ENCODE measurements around the gene TRPC1. TPM values are rescaled to one million over a fixed set of nuclear protein-coding genes. Genes with fewer than 3 reads are reported as not detected.

The TRPC1 gene
- total RNA-seq, 4 donors from 2014 or later, result 20.5 to 120 (median 53.9) TPM

DNA sequence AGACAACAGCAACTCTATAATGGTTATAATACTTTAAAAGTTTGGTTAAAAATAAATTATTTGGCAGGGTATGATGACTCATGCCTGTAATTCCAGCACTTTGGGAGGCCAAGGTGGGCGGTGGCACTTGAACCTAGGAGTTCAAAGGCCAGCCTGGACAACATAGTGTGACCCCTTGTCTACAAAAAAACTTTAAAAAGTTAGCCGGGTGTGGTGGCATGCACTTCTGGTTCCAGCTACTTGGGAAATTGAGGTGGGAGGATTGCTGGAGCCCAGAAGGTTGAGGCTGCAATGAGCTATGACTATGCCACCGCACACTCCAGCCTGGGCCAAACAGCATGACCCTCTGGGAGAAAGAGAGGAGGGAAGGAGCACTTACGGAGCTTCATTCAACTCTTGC, 7.7 kb upstream of the TRPC1 start:
- no peaks in the 10 kb centered on the region for H3K4me1 ChIP-seq
- TF ChIP-seq, protein P1, sequence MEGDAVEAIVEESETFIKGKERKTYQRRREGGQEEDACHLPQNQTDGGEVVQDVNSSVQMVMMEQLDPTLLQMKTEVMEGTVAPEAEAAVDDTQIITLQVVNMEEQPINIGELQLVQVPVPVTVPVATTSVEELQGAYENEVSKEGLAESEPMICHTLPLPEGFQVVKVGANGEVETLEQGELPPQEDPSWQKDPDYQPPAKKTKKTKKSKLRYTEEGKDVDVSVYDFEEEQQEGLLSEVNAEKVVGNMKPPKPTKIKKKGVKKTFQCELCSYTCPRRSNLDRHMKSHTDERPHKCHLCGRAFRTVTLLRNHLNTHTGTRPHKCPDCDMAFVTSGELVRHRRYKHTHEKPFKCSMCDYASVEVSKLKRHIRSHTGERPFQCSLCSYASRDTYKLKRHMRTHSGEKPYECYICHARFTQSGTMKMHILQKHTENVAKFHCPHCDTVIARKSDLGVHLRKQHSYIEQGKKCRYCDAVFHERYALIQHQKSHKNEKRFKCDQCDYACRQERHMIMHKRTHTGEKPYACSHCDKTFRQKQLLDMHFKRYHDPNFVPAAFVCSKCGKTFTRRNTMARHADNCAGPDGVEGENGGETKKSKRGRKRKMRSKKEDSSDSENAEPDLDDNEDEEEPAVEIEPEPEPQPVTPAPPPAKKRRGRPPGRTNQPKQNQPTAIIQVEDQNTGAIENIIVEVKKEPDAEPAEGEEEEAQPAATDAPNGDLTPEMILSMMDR (IDR thresholded peaks at IDR 0.05), result no peak
- no peak for TF ChIP-seq POLR2A (IDR thresholded peaks at IDR 0.05)
- H3K36me3 ChIP-seq, result no peaks in the 10 kb centered on the region
- no peak overlapping the region for H3K27ac ChIP-seq
- intact Hi-C loops (cut with DNase I; ENCODE audit: low total_unique reads), result no loop called here
- no peak overlapping the region for H3K4me3 ChIP-seq
- H3K27me3 ChIP-seq, result no peaks in the 10 kb centered on the region
- DNase-seq, result no peak
- no peaks in the 10 kb centered on the region for H3K9me3 ChIP-seq

- TF ChIP-seq, protein P1 (IDR thresholded peaks at IDR 0.05), result no peak
- TF ChIP-seq POLR2A (IDR thresholded peaks at IDR 0.05), result no peak
- DNase-seq, result no peak
- H3K9me3 ChIP-seq, result no peaks in the 10 kb centered on the region
- H3K27ac ChIP-seq, result peak overlapping the region; percentile 91 to 97
- intact Hi-C loops (cut with DNase I; ENCODE audit: low total_unique reads), result no loop called here
- H3K4me1 ChIP-seq, result peaks cover 0 to 5% of the 10 kb centered on the region in 2 donors
- H3K4me3 ChIP-seq, result peak overlapping the region; percentile 52 to 68
- H3K27me3 ChIP-seq, result no peaks in the 10 kb centered on the region
- H3K36me3 ChIP-seq, result no peaks in the 10 kb centered on the region
Measured at GRCh38 chr3:142723665-142723967, 218 bp upstream of the TRPC1 start.

DNA sequence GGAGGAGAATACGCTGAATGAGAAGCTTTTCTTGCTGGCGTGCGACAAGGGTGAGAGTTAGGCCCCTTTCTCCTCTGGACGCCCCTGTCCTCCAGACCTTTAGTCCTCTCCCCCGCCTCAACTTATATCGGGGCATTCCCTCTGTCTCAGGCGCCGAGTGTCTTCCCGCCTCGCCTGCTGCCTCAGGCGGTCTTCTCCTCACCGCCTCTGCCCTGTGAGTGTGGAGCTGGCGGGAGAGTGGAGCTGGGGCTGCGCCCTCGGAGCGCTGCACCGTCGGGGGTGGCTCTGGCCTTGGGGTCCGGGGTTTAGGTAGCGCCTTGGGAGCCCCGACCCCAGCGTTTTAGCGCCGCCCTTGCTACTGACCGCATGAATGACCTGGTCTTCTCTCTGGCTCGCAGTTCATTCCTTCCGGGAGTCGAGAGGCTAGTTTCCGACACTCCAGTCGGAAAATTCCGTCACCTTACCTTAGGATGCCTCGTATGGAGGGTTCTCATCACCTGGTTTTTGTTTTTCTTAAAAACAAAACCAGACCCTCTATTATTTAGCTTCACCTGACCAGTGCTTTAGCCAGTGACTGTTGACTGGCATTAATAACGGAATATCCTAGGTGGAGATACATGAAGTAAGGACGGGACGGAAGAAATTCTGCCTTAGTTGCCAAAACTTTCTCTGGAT, 985 bp downstream of the TRPC1 start:
- Histone ChIP-seq H3K9me3 (no peaks in the 10 kb centered on the region), H3K4me1 (peaks cover 0 to 5% of the 10 kb centered on the region in 2 donors), H3K27me3 (no peaks in the 10 kb centered on the region), H3K27ac (peak overlapping the region; percentile 91 to 97), H3K4me3 (peak overlapping the region; percentile 52 to 68), H3K36me3 (no peaks in the 10 kb centered on the region)
- peak; percentile 42 to 44 for DNase-seq
- intact Hi-C loops (cut with DNase I; ENCODE audit: low total_unique reads), result no loop called here
- peak in 1 of 2 donors; percentile 7 for TF ChIP-seq POLR2A (IDR thresholded peaks at IDR 0.05)
- TF ChIP-seq, protein P1 (IDR thresholded peaks at IDR 0.05), result peak in 1 of 4 experiments; percentile 31

- H3K4me3 ChIP-seq, result peak overlapping the region; percentile 52 to 68
- TF ChIP-seq, protein P1 (IDR thresholded peaks at IDR 0.05), result no peak
- no peak for TF ChIP-seq POLR2A (IDR thresholded peaks at IDR 0.05)
- no peaks in the 10 kb centered on the region for H3K9me3 ChIP-seq
- no peaks in the 10 kb centered on the region for H3K27me3 ChIP-seq
- intact Hi-C loops (cut with DNase I; ENCODE audit: low total_unique reads), result no loop called here
- H3K27ac ChIP-seq, result peak overlapping the region; percentile 91 to 97
- DNase-seq, result no peak
- peaks cover 0 to 5% of the 10 kb centered on the region in 2 donors for H3K4me1 ChIP-seq
- no peaks in the 10 kb centered on the region for H3K36me3 ChIP-seq
Measured at GRCh38 chr3:142725357-142725739, 1.5 kb downstream of the TRPC1 start.

- intact Hi-C loops (cut with DNase I; ENCODE audit: low total_unique reads), result no loop called here
- no peak for TF ChIP-seq POLR2A (IDR thresholded peaks at IDR 0.05)
- TF ChIP-seq, protein P1 (IDR thresholded peaks at IDR 0.05), result no peak
- Histone ChIP-seq H3K36me3 (no peaks in the 10 kb centered on the region), H3K27ac (no peak overlapping the region), H3K27me3 (no peaks in the 10 kb centered on the region), H3K4me3 (no peak overlapping the region), H3K9me3 (no peaks in the 10 kb centered on the region), H3K4me1 (peaks cover 0 to 5% of the 10 kb centered on the region in 2 donors)
- no peak for DNase-seq
Measured at GRCh38 chr3:142726017-142726416, 2.2 kb downstream of the TRPC1 start.
